Renal cortical epithelial cell (primary cell): ENCODE data around the gene TLN1. TPM values are rescaled to one million over a fixed set of nuclear protein-coding genes. Genes with fewer than 3 reads are reported as not detected.

Experiments
- DNase-seq: peaks from one replicate; pipeline ENCODE4 v3.0.0-alpha.2; 2011; ENCODE audit warnings: low read depth
- total RNA-seq: library from RNA; depleted of rRNA; stranded (reverse); fragments of >200 nt; gene quantifications from 2 replicates; pipeline ENCODE4 v1.2.3, GENCODE V29; 2014

TLN1 gene
- total RNA-seq, 1 donor from 2014 or later, result 772 TPM

DNA sequence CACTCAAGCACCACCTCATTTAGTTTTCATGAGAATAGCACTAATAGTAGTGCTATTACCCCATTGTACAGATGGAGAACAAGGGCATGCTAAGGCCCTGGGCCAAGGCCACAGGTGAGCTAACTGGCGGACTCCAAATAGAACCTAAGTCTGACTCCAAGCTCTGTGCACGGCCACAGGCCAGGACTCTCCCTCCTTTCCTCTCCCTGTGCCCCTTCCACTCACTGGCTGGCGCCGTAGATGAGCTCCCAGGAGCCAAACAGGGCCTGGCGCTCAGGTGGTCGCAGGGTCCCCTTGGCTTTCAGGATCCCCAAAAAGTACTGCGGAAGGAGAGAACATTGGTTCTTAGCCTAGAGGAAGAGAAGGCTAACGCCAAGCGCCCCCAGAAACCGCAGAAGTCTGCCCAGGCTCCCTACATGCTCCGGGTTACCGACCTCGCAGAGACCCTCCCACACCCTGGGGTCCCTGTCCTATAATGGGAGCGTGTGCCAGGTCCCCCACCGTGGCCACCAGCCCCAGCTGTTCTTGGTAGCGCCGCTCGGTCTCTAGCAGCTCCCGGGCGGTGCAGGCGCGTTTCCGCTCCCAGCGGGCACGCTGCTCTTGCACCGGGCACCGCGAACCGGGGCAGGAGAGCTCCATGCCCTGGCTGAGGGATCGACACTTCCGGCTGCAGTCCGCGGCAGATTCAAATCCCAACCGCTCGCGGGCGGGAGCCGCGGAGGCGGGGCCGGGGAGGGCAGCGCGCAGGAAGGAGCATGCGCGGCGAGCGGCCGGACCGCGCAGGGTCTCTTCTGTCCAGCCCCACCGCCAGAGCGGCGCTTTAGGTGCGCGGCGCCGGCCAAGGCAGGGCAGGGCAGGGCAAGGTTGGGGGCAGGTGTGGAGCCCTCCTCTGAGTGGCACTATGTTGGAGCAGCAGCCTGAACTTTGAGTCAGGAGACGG is 67.2 kb downstream of the TLN1 start, which contains the start of gene ARHGEF39:
TSS of gene ARHGEF39 (minus strand) at position 665 of the 940 bp plus-strand sequence. CDS start at position 639, 26 bp downstream.
- peak; percentile 64 for DNase-seq

DNA sequence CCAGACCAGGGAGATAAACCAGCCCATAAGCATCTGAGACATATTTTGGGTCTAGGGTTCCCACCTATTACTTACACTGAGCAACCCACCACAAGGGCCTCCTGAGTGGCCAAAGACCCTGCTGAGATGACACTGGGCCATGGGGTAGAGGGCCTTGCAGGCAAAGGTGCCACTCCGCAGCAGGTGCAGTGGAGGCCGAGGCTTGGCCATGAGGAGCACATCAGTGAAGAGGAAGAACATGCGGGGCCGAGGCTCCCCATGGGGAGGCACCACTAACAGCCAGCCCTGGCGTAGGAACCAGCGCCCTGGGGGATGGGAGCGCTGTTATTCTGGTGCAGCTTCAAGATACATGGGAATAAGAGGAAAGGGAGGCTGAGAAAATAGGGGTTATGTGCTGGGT is 69.6 kb downstream of the TLN1 start:
- DNase-seq, result no peak

DNA sequence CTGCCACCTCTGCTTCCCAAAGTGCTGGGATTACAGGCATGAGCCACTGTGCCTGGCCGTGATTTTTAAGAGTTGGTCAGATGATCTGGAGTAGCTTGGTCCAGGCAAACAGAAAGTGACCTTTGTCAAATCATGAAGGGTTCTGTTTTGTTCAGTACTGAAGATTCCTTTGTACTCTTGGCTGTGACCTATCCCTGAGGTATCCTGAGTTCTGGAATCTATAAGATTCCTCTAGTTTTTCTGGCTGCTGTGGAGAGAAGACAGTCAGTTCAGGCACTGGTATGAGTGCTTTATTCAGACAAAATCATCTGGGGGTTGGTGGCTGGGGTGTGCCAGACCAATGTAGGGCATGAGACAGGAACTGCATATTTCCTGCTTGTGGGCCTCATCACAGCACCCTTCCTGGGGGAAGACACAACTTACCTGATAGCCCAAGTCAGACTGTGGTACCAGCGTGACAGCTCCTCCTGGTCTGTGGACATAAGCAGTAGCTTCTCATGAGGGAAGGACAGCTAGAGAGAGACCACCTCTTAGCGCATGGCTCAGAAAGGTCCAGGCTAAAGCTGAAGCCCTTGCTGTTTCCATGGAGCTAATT is 70.1 kb downstream of the TLN1 start:
- no peak for DNase-seq

GRCh38 chr9:35660966-35661415 is 71.0 kb downstream of the TLN1 start:
- DNase-seq, result peak; percentile 49

- DNase-seq, result peak; percentile 79
Measured at GRCh38 chr9:35659340-35659739, 72.7 kb downstream of the TLN1 start.

DNA sequence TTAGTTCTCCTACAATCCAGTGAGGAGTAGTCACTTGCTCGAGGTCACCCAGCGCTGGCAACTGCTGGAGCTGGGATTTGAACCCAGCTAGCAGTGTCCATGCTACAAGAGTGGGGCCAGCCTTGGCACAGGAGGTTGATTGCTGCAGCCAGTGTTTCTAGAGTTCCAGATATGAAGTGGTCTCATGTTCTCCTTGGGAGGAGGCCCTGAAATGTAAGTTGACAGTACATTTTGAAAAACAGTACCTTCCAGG is 73.1 kb downstream of the TLN1 start:
- DNase-seq, result peak; percentile 49

DNA sequence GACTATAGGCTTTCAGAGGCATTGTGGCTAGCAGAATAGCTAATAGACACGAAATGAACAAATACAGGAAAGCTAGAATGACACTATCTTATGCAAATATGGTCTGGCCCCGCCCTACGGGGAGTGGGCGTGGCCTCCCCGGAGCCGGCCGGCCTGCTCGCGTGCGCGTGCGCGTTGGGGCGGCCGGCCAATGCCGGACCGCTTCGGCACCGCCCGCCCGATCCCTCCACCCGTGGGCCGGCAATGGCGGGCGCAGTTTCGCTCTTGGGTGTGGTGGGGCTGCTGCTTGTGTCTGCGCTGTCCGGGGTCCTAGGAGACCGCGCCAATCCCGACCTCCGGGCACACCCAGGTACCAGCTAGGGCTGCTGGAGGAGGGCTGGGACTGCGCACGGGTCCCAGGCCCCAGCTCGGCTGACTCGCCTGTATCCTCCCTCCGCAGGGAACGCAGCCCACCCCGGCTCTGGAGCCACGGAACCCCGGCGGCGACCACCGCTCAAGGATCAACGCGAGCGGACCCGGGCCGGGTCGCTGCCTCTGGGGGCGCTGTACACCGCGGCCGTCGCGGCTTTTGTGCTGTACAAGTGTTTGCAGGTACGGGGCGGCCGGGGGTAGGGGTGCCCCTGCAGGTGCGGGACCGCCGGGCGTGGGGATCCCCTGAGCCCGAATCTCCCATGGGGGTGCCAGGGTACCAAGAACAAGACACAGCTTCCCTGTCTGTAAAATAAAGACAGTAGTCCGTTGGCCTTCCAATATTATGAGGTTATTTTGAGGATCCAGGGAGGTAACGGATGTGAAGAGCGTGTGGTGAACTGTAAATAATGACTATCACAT is 73.6 kb downstream of the TLN1 start, which contains the start of gene CCDC107:
TSS of gene CCDC107 (plus strand) at position 156 of the 831 bp plus-strand sequence. CDS start at position 244, 88 bp downstream.
- no peak for DNase-seq

- peak; percentile 99 for DNase-seq
Measured at GRCh38 chr9:35657546-35658136, 74.4 kb downstream of the TLN1 start, which contains the start of gene RMRP. Gene RMRP (minus strand): TSS chr9:35658019.

GRCh38 chr9:35656831-35657545 is 75.0 kb downstream of the TLN1 start:
- DNase-seq, result peak; percentile 49

GRCh38 chr9:35656348-35656747 is 75.6 kb downstream of the TLN1 start:
- no peak for DNase-seq

GRCh38 chr9:35653611-35654010 is 78.4 kb downstream of the TLN1 start:
- no peak for DNase-seq

DNA sequence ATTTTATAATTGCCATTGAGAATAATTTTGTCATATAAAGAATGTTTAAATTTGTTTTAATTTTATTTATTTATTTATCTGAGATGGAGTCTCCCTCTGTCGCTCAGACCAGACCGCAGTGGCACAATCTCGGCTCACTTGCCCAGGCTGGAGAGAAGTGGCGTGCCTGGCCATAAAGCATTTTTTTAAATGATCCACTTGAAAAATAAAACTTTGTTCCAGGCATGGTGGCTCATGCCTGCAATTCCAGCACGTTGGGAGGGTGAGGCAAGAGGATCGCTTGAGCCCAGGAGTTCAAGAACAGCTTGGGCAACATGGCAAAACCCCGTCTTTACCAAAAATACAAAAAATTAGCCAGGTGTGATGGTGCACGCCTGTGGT is 79.2 kb downstream of the TLN1 start:
- DNase-seq, result no peak

DNA sequence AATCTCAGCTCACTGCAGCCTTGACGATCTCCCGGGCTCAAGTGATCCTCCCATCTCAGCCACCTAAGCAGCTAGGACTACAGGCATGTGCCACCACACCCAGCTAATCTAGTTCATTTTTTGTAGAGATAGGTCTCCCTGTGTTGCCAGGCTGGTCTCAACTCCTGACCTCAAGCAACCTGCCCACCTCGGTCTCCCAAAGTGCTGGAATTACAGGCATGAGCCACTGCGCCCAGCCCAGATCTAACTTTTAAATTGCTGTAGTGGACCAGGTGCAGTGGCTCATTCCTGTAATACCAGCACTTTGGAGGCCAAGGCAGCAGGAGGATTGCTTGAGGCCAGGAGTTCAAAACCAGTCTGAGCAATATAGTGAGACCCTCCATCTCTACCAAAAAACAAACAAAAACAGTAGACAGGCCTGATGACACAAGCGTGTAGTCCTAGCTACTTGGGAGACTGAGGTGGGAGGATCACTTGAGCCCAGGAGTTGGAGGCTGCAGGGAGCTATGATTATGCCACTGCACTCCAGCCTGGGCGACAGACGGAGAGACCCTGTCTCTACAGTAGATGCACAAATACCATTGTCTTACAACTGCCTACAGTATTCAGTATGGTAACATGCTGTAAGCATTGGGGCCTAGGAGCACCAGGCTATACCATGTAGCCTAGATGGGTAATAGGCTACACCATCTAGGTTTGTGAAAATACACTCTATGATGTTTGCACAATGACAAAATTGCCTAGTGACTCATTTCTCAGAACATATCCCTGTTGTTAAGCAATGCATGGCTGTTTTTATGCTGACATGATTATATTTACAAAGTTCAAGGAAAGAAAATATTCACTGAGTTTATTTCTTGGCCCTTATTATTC is 79.8 kb downstream of the TLN1 start:
- DNase-seq, result peak; percentile 63

DNA sequence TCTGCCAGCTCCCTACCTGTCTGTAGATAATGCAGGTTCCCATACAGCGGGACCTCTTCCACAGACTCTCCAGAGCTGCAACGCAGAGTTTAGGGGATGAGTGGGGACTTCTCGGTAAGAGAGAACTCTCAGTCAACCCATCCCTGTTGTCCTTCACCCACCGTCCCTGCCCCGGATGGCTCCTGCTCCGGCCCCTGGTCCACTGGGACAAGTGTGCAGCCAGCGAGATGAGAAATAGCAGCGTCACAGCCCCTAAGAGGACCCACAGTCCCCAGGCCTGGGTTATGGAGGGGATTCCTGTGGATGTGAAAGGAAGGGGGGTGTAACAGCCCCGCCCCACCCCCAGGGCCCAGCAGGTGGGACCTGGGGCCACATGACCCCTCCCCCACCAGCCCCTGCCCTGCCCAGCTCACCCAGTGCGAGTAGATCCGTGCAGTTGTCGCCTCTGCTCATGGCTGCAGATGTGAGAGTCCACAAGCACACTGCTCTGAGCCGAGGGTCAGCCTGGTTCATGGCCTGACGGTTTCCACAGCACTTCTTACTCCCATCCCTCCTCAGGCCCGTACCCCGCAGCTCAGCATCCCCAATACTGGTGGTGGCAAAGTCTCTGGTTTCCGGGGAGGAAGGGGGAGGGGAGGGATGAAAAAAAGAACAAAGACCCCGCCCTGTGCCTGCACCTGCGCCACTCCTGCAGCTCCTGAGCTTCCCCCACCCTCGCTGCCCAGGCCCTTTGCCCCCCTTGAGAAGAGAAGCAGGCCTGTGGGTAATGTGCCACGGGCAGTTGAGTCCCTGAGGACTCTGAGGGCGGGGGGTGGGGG is 81.4 kb downstream of the TLN1 start, which contains the start of gene SIT1:
TSS of gene SIT1 (minus strand) at position 591 of the 818 bp plus-strand sequence. CDS start at position 513, 78 bp downstream.
- no peak for DNase-seq

DNA sequence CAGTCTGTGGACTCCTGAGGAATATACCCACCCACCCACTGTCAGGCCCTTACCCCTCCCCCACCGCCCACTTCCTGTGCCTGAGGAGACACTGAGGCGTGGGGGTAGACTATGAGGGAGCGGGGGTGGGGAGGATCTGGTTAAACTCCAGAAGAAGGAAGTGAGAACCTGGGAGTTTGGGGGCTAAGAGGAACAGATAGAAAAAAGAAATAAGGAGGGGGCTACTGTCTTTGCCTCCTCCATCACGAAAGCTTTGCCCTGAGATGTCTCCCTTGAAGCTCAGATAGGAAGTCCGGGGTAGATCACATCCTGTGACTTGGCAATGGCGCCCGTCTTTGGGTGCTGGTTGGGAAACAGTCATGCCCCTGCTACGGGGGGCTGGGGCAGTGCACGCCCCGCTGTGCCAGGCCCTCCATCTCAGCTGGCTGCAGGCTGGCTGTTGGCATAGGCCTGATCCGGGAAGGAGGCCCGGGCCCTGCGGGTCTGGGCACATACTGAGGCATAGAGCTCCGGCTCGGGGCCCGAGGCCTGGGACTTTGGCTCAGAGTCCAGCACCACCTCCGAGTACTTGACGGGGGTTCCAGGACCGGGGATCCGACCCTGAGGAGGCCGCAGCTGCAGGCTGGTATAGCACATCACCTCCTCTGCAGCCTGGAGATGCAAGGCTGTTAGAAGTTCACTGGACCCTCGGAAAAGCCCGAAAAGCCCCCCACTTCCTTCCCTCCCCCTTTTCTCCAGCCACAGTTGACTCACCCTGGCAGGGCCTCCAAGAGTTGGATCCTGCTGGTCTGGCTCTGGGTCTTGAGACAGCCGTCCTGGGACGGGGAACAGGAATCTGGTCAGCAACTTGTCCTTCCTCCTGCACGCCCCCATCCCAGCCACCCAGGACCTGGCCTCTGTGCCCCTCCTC is 82.3 kb downstream of the TLN1 start:
- no peak for DNase-seq
